Endothelial cell of umbilical vein (primary cell): ENCODE results near the gene SLC38A6. TPM values are rescaled to one million over a fixed set of nuclear protein-coding genes. Genes with fewer than 3 reads are reported as not detected.

Source experiments
- BruUV-seq: library from RNA; stranded (reverse); fragments of 400-500 nt; replicated peaks from 2 replicates; lab custom pipeline; 2021; lab: Mats Ljungman, UMichigan
- CTCF ChIA-PET: fragments of 300-600, 350-600 bp; sonication (Branson Sonifier 250); formaldehyde crosslinking; loops from one replicate; lab custom pipeline; 2021; ENCODE audit warnings: antibody characterized with exemption, inconsistent platforms; lab: Charles Lee
- POLR2A ChIA-PET: fragments of 300-600, 350-600 bp; sonication (Branson Sonifier 250); formaldehyde crosslinking; loops from one replicate; lab custom pipeline; 2021; ENCODE audit warnings: antibody characterized with exemption, inconsistent platforms; lab: Charles Lee
- DNase-seq: peaks from one replicate; pipeline ENCODE4 v3.0.0-alpha.2; 2011; ENCODE audit warnings: low read depth, low spot score
- FAIRE-seq: peaks from 2 replicates; lab custom pipeline; 2011; peaks lifted over from hg19 to GRCh38; lab: Jason Lieb, UNC
- H2AFZ ChIP-seq: 2 replicates; pipeline ENCODE4 v1.6.0; 2012; ENCODE audit warnings: low read depth, low read length, control low read depth, inconsistent platforms
- H3K27ac ChIP-seq: 2 replicates; pipeline ENCODE4 v1.5.1; 2011; ENCODE audit warnings: low read depth, mild to moderate bottlenecking, control low read depth, low read length, moderate library complexity; ENCODE audit not compliant: insufficient read depth
- H3K27me3 ChIP-seq, 2 experiments: 2 replicates each; pipeline versions ENCODE4 v1.6.0 to v1.6.1; 2011; ENCODE audit warnings: low read length in 2 of 2, mixed read lengths in 1 of 2; ENCODE audit not compliant: control insufficient read depth in 2 of 2, insufficient read depth in 2 of 2
- H3K36me3 ChIP-seq, 2 experiments: 2 replicates in 1 of 2; 3 replicates in 1 of 2; pipeline ENCODE4 v1.5.1; 2011; ENCODE audit warnings: low read length in 2 of 2, mild to moderate bottlenecking in 1 of 2, moderate library complexity in 1 of 2; ENCODE audit not compliant: control insufficient read depth in 2 of 2, insufficient read depth in 2 of 2; ENCODE audit errors: extremely low read depth in 1 of 2
- H3K4me1 ChIP-seq: 3 replicates; pipeline ENCODE4 v1.5.1; 2011; ENCODE audit warnings: mild to moderate bottlenecking, low read length; ENCODE audit not compliant: control insufficient read depth, insufficient read depth; ENCODE audit errors: extremely low read depth
- H3K4me2 ChIP-seq: 2 replicates; pipeline ENCODE4 v1.6.1; 2011; ENCODE audit warnings: low read length, control low read depth, mixed read lengths; ENCODE audit not compliant: insufficient read depth
- H3K4me3 ChIP-seq, 3 experiments: fragments of 200-600 bp in 1 of 3; sonication (generic), shearing (Covaris generic) in 1 of 3; replicated peaks in 1 of 3; 2 replicates each; pipeline ENCODE4 v1.5.1; 2011 to 2016; ENCODE audit warnings: control low read depth in 3 of 3, low read length in 3 of 3, mild to moderate bottlenecking in 2 of 3, inconsistent platforms in 1 of 3, low read depth in 1 of 3, moderate library complexity in 1 of 3; ENCODE audit not compliant: insufficient read depth in 1 of 3
- H3K79me2 ChIP-seq: 2 replicates; pipeline ENCODE4 v1.6.0; 2012; ENCODE audit warnings: low read length, inconsistent platforms; ENCODE audit not compliant: control insufficient read depth, insufficient read depth
- H3K9ac ChIP-seq: replicated peaks from 2 replicates; pipeline ENCODE3; 2011; ENCODE audit warnings: low read length, control low read depth; ENCODE audit not compliant: insufficient read depth; ENCODE audit errors: extremely low read depth
- H3K9me1 ChIP-seq: replicated peaks from 3 replicates; pipeline ENCODE4 v1.6.0; 2011; ENCODE audit warnings: mild to moderate bottlenecking, low read length; ENCODE audit not compliant: control insufficient read depth, insufficient read depth; ENCODE audit errors: extremely low read depth
- H3K9me3 ChIP-seq: replicated peaks from 2 replicates; pipeline ENCODE4 v1.5.1; 2012; ENCODE audit warnings: low read length, inconsistent platforms; ENCODE audit not compliant: control insufficient read depth, insufficient read depth
- H4K20me1 ChIP-seq: replicated peaks from 2 replicates; pipeline ENCODE3; 2011; ENCODE audit warnings: mild to moderate bottlenecking, low read length; ENCODE audit not compliant: control insufficient read depth, insufficient read depth; ENCODE audit errors: extremely low read depth
- EZH2 ChIP-seq: IDR thresholded peaks from 2 replicates; pipeline ENCODE4 v1.6.1; 2012; ENCODE audit warnings: borderline replicate concordance, low read depth, mild to moderate bottlenecking, moderate library complexity, low read length, inconsistent platforms; ENCODE audit not compliant: severe bottlenecking
- FOS ChIP-seq: IDR thresholded peaks from 2 replicates; pipeline ENCODE4 v1.6.1; 2011; ENCODE audit warnings: mild to moderate bottlenecking, low read length, moderate library complexity, borderline replicate concordance; ENCODE audit not compliant: insufficient read depth
- GATA2 ChIP-seq: IDR thresholded peaks from 2 replicates; pipeline ENCODE4 v1.7.0; 2011; ENCODE audit warnings: low read depth, mild to moderate bottlenecking, moderate library complexity, mixed read lengths, low read length; ENCODE audit not compliant: insufficient read length, insufficient read depth
- JUN ChIP-seq: IDR thresholded peaks from 2 replicates; pipeline ENCODE4 v1.6.1; 2011; ENCODE audit warnings: borderline replicate concordance, low read depth; ENCODE audit not compliant: insufficient read length, insufficient read depth
- MYC ChIP-seq: IDR thresholded peaks from one replicate; pipeline ENCODE4 v1.6.1; 2011; ENCODE audit warnings: mild to moderate bottlenecking, low read depth, low read length
- POLR2A ChIP-seq: IDR thresholded peaks from 2 replicates; pipeline ENCODE4 v1.6.1; 2012; ENCODE audit warnings: low read depth, mild to moderate bottlenecking, control low read depth, low read length
- POLR2AphosphoS5 ChIP-seq: IDR thresholded peaks from 2 replicates; pipeline ENCODE4 v1.6.1; 2012; ENCODE audit warnings: low read depth, mild to moderate bottlenecking, control low read depth, low read length, moderate library complexity; ENCODE audit not compliant: insufficient read depth
- dilution Hi-C: fragments of 300-500 bp; cut with MboI; formaldehyde crosslinking; loops from one replicate; pipeline ENCODE4 v1.15.0; 2019; ENCODE audit warnings: low sequenced_read_pairs; ENCODE audit not compliant: extremely low pct_ligation_motif_present
- intact Hi-C: fragments of 100-400 bp; cut with micrococcal nuclease; formaldehyde crosslinking; loops from one replicate; pipeline ENCODE4 v1.10.0; 2022
- polyA plus RNA-seq, 4 experiments: library from polyadenylated mRNA; depleted of rRNA in 3 of 4; stranded (reverse) in 3 of 4; unstranded in 1 of 4; fragments of >200 nt; gene quantifications; 2 replicates each; pipeline versions ENCODE4 v1.2.1 to v1.2.3, GENCODE V29; 2011 to 2012; ENCODE audit warnings: missing spikeins in 1 of 4
- total RNA-seq: library from RNA; stranded (reverse); gene quantifications from 2 replicates; pipeline ENCODE4 v1.2.3, GENCODE V29; 2021
- TF ChIP-seq, protein P1 (sequence below): IDR thresholded peaks from 2 replicates; pipeline ENCODE4 v1.6.1; 2011; ENCODE audit not compliant: insufficient read depth, insufficient read length
- TF ChIP-seq, protein P2 (sequence below), 2 donors: IDR thresholded peaks; 1 replicate in 1 of 2; 2 replicates in 1 of 2; pipeline ENCODE4 v1.5.1; 2011; ENCODE audit warnings: low read length in 2 of 2, mild to moderate bottlenecking in 2 of 2, moderate library complexity in 2 of 2, control low read depth in 1 of 2, inconsistent platforms in 1 of 2, low read depth in 1 of 2; ENCODE audit not compliant: insufficient read depth in 1 of 2; ENCODE audit errors: extremely low read depth in 1 of 2

The SLC38A6 gene
- total and polyA plus RNA-seq, 2 donors (not counting 3 experiments of a cell fraction or from before 2014, with no cell fraction given) = 17.3 to 24.6 TPM

DNA sequence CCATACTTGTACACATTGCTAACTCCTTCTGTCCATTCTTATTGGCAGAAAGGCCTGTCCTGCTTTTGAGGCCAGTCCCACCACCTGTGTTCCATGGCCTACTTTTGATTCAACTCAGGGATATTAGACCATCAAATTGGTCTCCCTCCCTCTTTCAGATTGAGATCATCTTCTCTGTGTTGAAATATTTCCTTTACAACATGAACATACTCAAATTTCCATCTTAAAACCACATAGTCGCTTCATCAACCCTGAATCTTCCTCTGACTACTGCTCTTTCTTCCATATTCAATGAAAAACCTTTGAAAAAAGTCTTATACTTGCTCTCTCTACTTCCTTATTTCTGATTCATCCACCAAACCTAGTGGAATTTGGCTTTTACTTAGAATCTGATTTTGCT, 35.1 kb upstream of the SLC38A6 start:
- Histone ChIP-seq H3K9ac (no peak overlapping the region), H3K9me3 (no peaks in the 10 kb centered on the region), H3K27ac (no peak overlapping the region), H3K36me3 (no peaks in the 10 kb centered on the region), H3K79me2 (no peaks in the 10 kb centered on the region), H2AFZ (no peak overlapping the region), H3K4me2 (no peak overlapping the region), H3K4me3 (no peak overlapping the region), H3K4me1 (peaks cover 6% of the 10 kb centered on the region), H4K20me1 (no peaks in the 10 kb centered on the region), H3K9me1 (no peaks in the 10 kb centered on the region), H3K27me3 (no peaks in the 10 kb centered on the region)
- ChIA-PET CTCF (no interaction called here), POLR2A (no interaction called here)
- intact Hi-C loops = no loop called here
- TF ChIP-seq JUN = no peak
- no peak for TF ChIP-seq POLR2AphosphoS5
- TF ChIP-seq EZH2 = no peak
- TF ChIP-seq, protein P1, sequence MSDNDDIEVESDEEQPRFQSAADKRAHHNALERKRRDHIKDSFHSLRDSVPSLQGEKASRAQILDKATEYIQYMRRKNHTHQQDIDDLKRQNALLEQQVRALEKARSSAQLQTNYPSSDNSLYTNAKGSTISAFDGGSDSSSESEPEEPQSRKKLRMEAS = no peak
- no peak for TF ChIP-seq MYC
- TF ChIP-seq FOS = no peak
- TF ChIP-seq POLR2A = no peak
- TF ChIP-seq, protein P2, sequence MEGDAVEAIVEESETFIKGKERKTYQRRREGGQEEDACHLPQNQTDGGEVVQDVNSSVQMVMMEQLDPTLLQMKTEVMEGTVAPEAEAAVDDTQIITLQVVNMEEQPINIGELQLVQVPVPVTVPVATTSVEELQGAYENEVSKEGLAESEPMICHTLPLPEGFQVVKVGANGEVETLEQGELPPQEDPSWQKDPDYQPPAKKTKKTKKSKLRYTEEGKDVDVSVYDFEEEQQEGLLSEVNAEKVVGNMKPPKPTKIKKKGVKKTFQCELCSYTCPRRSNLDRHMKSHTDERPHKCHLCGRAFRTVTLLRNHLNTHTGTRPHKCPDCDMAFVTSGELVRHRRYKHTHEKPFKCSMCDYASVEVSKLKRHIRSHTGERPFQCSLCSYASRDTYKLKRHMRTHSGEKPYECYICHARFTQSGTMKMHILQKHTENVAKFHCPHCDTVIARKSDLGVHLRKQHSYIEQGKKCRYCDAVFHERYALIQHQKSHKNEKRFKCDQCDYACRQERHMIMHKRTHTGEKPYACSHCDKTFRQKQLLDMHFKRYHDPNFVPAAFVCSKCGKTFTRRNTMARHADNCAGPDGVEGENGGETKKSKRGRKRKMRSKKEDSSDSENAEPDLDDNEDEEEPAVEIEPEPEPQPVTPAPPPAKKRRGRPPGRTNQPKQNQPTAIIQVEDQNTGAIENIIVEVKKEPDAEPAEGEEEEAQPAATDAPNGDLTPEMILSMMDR (IDR thresholded peaks at IDR 0.05; ENCODE audit: extremely low read depth in 1 of 2, insufficient read depth in 1 of 2, low read depth in 1 of 2, low read length in 2 of 2) = no peak
- no peak for TF ChIP-seq GATA2
- FAIRE-seq (peak; percentile 46), DNase-seq (no peak)
- dilution Hi-C loops = no loop called here
- BruUV-seq = no TSS peak
